Liver (tissue), 9 donors: ENCODE results near the gene FAT1. TPM values are rescaled to one million over a fixed set of nuclear protein-coding genes. Genes with fewer than 3 reads are reported as not detected.

Experiments
- DNase-seq: peaks from one replicate; pipeline ENCODE4 v3.0.0-alpha.2; 2017; ENCODE audit warnings: low spot score
- H3K27ac ChIP-seq, 2 donors: one replicate each; pipeline ENCODE4 v1.7.0; 2013; ENCODE audit warnings: inconsistent platforms in 2 of 2, low read length in 2 of 2, control low read depth in 1 of 2, low read depth in 1 of 2, mild to moderate bottlenecking in 1 of 2
- H3K27me3 ChIP-seq, 4 donors: one replicate each; pipeline versions ENCODE4 v1.6.1 to v1.7.0; 2013; ENCODE audit warnings: low read length in 3 of 4, inconsistent platforms in 1 of 4, mild to moderate bottlenecking in 1 of 4, moderate library complexity in 1 of 4; ENCODE audit not compliant: control insufficient read depth in 4 of 4, insufficient read depth in 4 of 4
- H3K36me3 ChIP-seq, 4 donors: one replicate each; pipeline versions ENCODE4 v1.6.1 to v1.7.0; 2013; ENCODE audit warnings: low read length in 3 of 4, mild to moderate bottlenecking in 3 of 4, low read depth in 1 of 4, moderate library complexity in 1 of 4; ENCODE audit not compliant: control insufficient read depth in 4 of 4, insufficient read depth in 3 of 4
- H3K4me1 ChIP-seq, 4 donors: one replicate each; pipeline versions ENCODE4 v1.6.1 to v1.7.0; 2013; ENCODE audit warnings: low read length in 3 of 4, mild to moderate bottlenecking in 3 of 4, moderate library complexity in 1 of 4; ENCODE audit not compliant: control insufficient read depth in 4 of 4, insufficient read depth in 4 of 4
- H3K4me3 ChIP-seq, 3 donors: one replicate each; pipeline versions ENCODE4 v1.6.1 to v1.7.0; 2013; ENCODE audit warnings: low read length in 3 of 3, control low read depth in 1 of 3, low read depth in 1 of 3, mild to moderate bottlenecking in 1 of 3
- H3K9ac ChIP-seq, 2 donors: one replicate each; pipeline ENCODE4 v1.7.0; 2013; ENCODE audit warnings: low read length in 2 of 2, mild to moderate bottlenecking in 2 of 2, moderate library complexity in 2 of 2, control low read depth in 1 of 2, low read depth in 1 of 2
- H3K9me3 ChIP-seq, 4 donors: one replicate each; pipeline versions ENCODE4 v1.6.1 to v1.7.0; 2013; ENCODE audit warnings: low read length in 3 of 4; ENCODE audit not compliant: control insufficient read depth in 4 of 4
- FOXA2 ChIP-seq: IDR thresholded peaks from 2 replicates; pipeline ENCODE4 v1.6.1; 2016; ENCODE audit warnings: antibody characterized with exemption
- GABPA ChIP-seq, 2 donors: IDR thresholded peaks in 1 of 2; conservative IDR thresholded peaks in 1 of 2; 2 replicates each; pipeline ENCODE4 v1.6.1; 2016; ENCODE audit warnings: antibody characterized with exemption in 2 of 2, mild to moderate bottlenecking in 1 of 2, moderate library complexity in 1 of 2
- HNF4A ChIP-seq, 2 donors: conservative IDR thresholded peaks; 2 replicates each; pipeline ENCODE4 v1.6.1; 2016; ENCODE audit warnings: antibody characterized with exemption in 2 of 2, mild to moderate bottlenecking in 2 of 2
- NR2F2 ChIP-seq: IDR thresholded peaks from 2 replicates; pipeline ENCODE4 v1.6.1; 2016; ENCODE audit warnings: antibody characterized with exemption
- RAD21 ChIP-seq, 2 donors: IDR thresholded peaks; 2 replicates each; pipeline ENCODE4 v1.6.1; 2016; ENCODE audit warnings: antibody characterized with exemption in 2 of 2, mild to moderate bottlenecking in 2 of 2
- REST ChIP-seq: IDR thresholded peaks from 2 replicates; pipeline ENCODE4 v1.6.1; 2016; ENCODE audit warnings: antibody characterized with exemption, mild to moderate bottlenecking
- RXRA ChIP-seq, 2 donors: IDR thresholded peaks; 2 replicates each; pipeline ENCODE4 v1.6.1; 2017 to 2018; ENCODE audit warnings: antibody characterized with exemption in 2 of 2, mild to moderate bottlenecking in 1 of 2
- TAF1 ChIP-seq: conservative IDR thresholded peaks from 2 replicates; pipeline ENCODE4 v1.6.1; 2016; ENCODE audit warnings: antibody characterized with exemption, mild to moderate bottlenecking
- YY1 ChIP-seq: IDR thresholded peaks from 2 replicates; pipeline ENCODE4 v1.6.1; 2016; ENCODE audit warnings: antibody characterized with exemption, mild to moderate bottlenecking
- WGBS: extraction: QIAGEN DNeasy Blood & Tissue Kit; methylation state at CpG from one replicate; pipeline ENCODE4 v1.1.7; 2013; 5-methylcytosine and 5-hydroxymethylcytosine counted together
- polyA plus RNA-seq, 2 donors: library from polyadenylated mRNA; stranded (reverse) in 1 of 2; unstranded in 1 of 2; fragments of 200-250 nt in 1 of 2; fragments of >200 nt in 1 of 2; fragmentation: Nextera tagmentation in 1 of 2; extraction: Ambion mirVana in 1 of 2; gene quantifications; one replicate each; pipeline versions ENCODE4 v1.2.1 to v1.2.3, GENCODE V29; 2013 to 2015
- total RNA-seq, 2 donors: library from RNA; depleted of rRNA; stranded (reverse); fragments of >200 nt; gene quantifications; one replicate each; pipeline ENCODE4 v1.2.3, GENCODE V29; 2014
- TF ChIP-seq, protein P1 (sequence below): IDR thresholded peaks from 2 replicates; pipeline ENCODE4 v1.6.1; 2016; ENCODE audit warnings: antibody characterized with exemption
- TF ChIP-seq, protein P2 (sequence below): fragments of 150-350 bp; IDR thresholded peaks from 2 replicates; pipeline ENCODE4 v1.5.1; 2017; ENCODE audit warnings: improper control_type of control experiment, low read depth, low read length; ENCODE audit not compliant: missing input control
- donor health status: healthy.
- donor health status: healthy.
- donor health status: healthy.
- donor health status: healthy.
- donor health status: healthy.

Gene FAT1
- total and polyA plus RNA-seq, 4 donors = 10.0 to 48.0 (median 30.0) TPM

DNA sequence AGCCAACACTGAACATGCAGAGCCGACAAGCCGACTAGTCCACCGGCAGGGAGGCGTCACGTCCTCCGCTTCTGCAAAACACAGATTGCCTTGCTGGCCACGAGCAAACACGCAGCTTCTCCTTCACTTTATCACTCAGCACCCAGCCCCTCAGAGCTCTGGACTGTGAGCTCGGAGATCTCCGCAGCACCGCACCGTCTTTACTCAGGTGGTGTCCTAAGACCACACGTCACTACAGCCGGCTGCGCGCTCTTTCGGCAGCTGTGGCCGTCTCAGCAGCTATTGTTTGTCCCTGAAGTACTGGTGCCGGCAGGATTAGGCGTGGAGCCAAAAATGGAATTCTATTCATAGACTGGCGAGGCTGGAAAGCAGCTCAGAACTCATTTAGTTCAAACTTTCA is 72.0 kb downstream of the FAT1 start:
- H3K9ac ChIP-seq = no peak overlapping the region
- H3K27me3 ChIP-seq = no peaks in the 10 kb centered on the region
- H3K4me3 ChIP-seq = no peak overlapping the region
- WGBS = 82% methylated on average over 21 of the region's 21 CpGs
- TF ChIP-seq GABPA (IDR thresholded peaks at IDR 0.05 in 1 of 2, conservative IDR thresholded peaks at IDR 0.05 in 1 of 2) (no peak), FOXA2 (no peak), RXRA (IDR thresholded peaks at IDR 0.05) (no peak), RAD21 (IDR thresholded peaks at IDR 0.05) (no peak), HNF4A (conservative IDR thresholded peaks at IDR 0.05) (no peak), NR2F2 (no peak), TAF1 (no peak)
- TF ChIP-seq, protein P1, sequence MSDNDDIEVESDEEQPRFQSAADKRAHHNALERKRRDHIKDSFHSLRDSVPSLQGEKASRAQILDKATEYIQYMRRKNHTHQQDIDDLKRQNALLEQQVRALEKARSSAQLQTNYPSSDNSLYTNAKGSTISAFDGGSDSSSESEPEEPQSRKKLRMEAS = no peak
- TF ChIP-seq, protein P2, sequence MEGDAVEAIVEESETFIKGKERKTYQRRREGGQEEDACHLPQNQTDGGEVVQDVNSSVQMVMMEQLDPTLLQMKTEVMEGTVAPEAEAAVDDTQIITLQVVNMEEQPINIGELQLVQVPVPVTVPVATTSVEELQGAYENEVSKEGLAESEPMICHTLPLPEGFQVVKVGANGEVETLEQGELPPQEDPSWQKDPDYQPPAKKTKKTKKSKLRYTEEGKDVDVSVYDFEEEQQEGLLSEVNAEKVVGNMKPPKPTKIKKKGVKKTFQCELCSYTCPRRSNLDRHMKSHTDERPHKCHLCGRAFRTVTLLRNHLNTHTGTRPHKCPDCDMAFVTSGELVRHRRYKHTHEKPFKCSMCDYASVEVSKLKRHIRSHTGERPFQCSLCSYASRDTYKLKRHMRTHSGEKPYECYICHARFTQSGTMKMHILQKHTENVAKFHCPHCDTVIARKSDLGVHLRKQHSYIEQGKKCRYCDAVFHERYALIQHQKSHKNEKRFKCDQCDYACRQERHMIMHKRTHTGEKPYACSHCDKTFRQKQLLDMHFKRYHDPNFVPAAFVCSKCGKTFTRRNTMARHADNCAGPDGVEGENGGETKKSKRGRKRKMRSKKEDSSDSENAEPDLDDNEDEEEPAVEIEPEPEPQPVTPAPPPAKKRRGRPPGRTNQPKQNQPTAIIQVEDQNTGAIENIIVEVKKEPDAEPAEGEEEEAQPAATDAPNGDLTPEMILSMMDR = no peak
- H3K9me3 ChIP-seq = no peaks in the 10 kb centered on the region
- no peak overlapping the region for H3K27ac ChIP-seq
- no peaks in the 10 kb centered on the region for H3K36me3 ChIP-seq
- no peak for DNase-seq
- H3K4me1 ChIP-seq = peaks cover 0 to 3% (median 0%) of the 10 kb centered on the region in 4 donors

DNA sequence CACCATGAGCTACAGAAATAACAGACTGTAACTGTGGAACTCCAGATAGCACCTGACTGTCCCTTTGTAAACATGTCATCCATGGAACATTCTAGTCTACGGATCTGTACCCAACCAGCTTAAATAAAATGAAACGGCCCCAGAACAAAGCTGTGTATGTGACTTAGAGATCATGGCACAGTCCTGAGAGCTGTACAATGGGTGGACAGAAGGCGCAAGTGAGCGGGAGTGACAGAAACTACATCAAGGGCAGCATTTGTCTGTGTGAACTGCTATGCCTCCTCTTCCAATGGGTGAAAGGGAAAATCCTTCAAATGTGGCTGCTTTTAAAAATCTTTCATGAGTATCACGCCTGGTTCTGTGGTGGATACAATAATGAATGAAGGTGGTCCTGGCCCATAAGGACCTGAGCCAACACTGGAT is 72.5 kb downstream of the FAT1 start:
- no peak for DNase-seq

More for the DNA sequence above, 72.5 kb downstream of the FAT1 start:
- 92% methylated on average over 5 of the region's 5 CpGs for WGBS
- no peaks in the 10 kb centered on the region for H3K9me3 ChIP-seq
- peaks cover 0 to 3% (median 0%) of the 10 kb centered on the region in 4 donors for H3K4me1 ChIP-seq
- no peak overlapping the region for H3K9ac ChIP-seq
- H3K27ac ChIP-seq = no peak overlapping the region
- H3K4me3 ChIP-seq = no peak overlapping the region
- no peak for TF ChIP-seq REST
- no peak for TF ChIP-seq YY1
- TF ChIP-seq HNF4A (conservative IDR thresholded peaks at IDR 0.05) = no peak
- no peaks in the 10 kb centered on the region for H3K27me3 ChIP-seq
- no peaks in the 10 kb centered on the region for H3K36me3 ChIP-seq
